Left ventricle myocardium inferior (tissue), 1 donor: ENCODE results near the gene ADORA1. TPM values are rescaled to one million over a fixed set of nuclear protein-coding genes. Genes with fewer than 3 reads are reported as not detected.

ENCODE experiments used
- DNase-seq: peaks from one replicate; pipeline ENCODE4 v3.0.0-alpha.2; 2020
- H3K27ac ChIP-seq: fragments of 200-600 bp; replicated peaks from 2 replicates; pipeline ENCODE4 v1.8.0; 2021
- H3K27me3 ChIP-seq: fragments of 200-600 bp; 2 replicates; pipeline ENCODE4 v1.8.0; 2021; ENCODE audit warnings: low read depth
- H3K36me3 ChIP-seq: fragments of 200-600 bp; 2 replicates; pipeline ENCODE4 v1.8.0; 2021
- H3K4me1 ChIP-seq: fragments of 200-600 bp; 2 replicates; pipeline ENCODE4 v1.8.0; 2021
- H3K4me3 ChIP-seq: fragments of 200-600 bp; 2 replicates; pipeline ENCODE4 v1.8.0; 2021; ENCODE audit warnings: mild to moderate bottlenecking, moderate library complexity
- H3K9me3 ChIP-seq: fragments of 200-600 bp; replicated peaks from 2 replicates; pipeline ENCODE4 v1.8.0; 2021
- intact Hi-C: fragments of 100-400 bp; cut with micrococcal nuclease; formaldehyde crosslinking; loops from one replicate; pipeline ENCODE4 v1.11.0; 2022
- total RNA-seq: library from RNA; stranded (reverse); fragmentation: NEBNext Ultra II Directional; extraction: Animal tissue kit (Norgen Biotek cat#: 25700); gene quantifications from one replicate; pipeline ENCODE4 v1.2.1, GENCODE V29; 2021
- TF ChIP-seq, protein P1 (sequence below): fragments of 200-600 bp; IDR thresholded peaks from 2 replicates; pipeline ENCODE4 v1.8.0; 2021; ENCODE audit warnings: antibody characterized with exemption, mild to moderate bottlenecking, borderline replicate concordance
- donor health status: DM: no; HTN: yes; CAD: no; lungs with severe emphysema.

The ADORA1 gene
- total RNA-seq, 1 donor from 2014 or later = 16.4 TPM

DNA sequence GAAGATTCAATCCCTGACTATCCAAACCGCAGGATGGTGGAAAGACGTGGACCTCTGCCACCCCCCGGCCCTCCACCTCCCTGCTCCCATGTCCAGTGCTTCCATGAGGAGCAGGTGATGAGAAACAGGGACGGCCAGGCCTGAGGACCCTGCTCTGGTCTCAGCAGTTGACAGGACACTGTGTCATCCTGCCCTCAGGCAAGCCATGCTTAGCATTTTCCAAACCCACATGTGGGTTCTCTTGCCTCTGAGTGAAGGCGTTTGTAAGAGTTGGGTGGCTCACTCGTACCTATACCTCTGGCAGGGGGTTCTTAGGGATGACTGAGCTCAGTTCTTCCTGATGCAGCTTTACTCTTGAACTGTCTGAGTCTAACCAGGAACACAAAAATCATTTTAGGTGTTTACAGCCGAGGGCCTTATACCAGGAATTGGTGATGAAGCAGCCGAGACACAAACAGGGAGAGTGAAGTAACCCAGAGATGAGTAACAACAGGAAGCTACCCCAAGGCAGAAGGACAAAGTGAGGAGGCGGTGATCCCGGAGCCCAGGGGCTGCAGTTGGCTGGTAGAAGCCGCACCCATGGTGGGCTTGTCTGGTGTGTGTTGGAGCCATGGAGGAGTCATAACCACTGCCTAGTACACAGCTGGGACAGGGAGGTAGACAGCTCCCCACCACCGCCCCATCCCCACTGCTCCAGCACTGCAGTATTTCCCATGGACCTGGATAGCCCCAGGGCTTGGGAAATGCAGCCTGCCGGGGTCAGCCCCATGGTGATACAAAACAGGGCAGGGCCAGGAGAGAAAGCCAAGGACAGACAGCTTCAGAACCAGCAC, 26.7 kb downstream of the ADORA1 start:
- H3K27me3 ChIP-seq = no peaks in the 10 kb centered on the region
- H3K27ac ChIP-seq = no peak overlapping the region
- H3K4me3 ChIP-seq = no peak overlapping the region
- H3K36me3 ChIP-seq = no peaks in the 10 kb centered on the region
- H3K4me1 ChIP-seq = peaks cover 33% of the 10 kb centered on the region
- TF ChIP-seq, protein P1, sequence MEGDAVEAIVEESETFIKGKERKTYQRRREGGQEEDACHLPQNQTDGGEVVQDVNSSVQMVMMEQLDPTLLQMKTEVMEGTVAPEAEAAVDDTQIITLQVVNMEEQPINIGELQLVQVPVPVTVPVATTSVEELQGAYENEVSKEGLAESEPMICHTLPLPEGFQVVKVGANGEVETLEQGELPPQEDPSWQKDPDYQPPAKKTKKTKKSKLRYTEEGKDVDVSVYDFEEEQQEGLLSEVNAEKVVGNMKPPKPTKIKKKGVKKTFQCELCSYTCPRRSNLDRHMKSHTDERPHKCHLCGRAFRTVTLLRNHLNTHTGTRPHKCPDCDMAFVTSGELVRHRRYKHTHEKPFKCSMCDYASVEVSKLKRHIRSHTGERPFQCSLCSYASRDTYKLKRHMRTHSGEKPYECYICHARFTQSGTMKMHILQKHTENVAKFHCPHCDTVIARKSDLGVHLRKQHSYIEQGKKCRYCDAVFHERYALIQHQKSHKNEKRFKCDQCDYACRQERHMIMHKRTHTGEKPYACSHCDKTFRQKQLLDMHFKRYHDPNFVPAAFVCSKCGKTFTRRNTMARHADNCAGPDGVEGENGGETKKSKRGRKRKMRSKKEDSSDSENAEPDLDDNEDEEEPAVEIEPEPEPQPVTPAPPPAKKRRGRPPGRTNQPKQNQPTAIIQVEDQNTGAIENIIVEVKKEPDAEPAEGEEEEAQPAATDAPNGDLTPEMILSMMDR = no peak
- intact Hi-C loops = no loop called here
- no peak for DNase-seq
- H3K9me3 ChIP-seq = no peaks in the 10 kb centered on the region

DNA sequence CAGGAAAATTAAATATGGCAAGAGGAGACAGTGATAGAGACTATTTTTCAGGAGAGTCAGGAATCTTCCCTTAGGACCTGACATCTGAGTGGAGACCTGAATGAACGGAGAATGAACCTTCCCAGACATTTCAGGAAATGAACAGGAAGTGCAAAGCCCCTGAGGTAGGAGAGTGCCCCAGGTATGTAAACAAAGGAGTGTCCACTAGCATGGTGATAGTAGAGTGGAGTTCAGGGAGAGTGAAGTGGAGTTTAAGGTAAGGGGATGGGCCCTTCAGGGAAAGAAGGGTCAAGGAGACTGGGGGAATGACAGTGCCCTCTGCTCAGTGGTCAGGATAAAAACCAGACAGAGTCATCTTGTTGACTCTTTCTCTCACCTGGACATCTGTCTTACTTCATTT, 28.8 kb downstream of the ADORA1 start:
- TF ChIP-seq, protein P1 = no peak
- H3K4me3 ChIP-seq = no peak overlapping the region
- H3K9me3 ChIP-seq = no peaks in the 10 kb centered on the region
- H3K4me1 ChIP-seq = peaks cover 27% of the 10 kb centered on the region
- H3K36me3 ChIP-seq = no peaks in the 10 kb centered on the region
- DNase-seq = no peak
- no peaks in the 10 kb centered on the region for H3K27me3 ChIP-seq
- intact Hi-C loops = no loop called here
- no peak overlapping the region for H3K27ac ChIP-seq

DNA sequence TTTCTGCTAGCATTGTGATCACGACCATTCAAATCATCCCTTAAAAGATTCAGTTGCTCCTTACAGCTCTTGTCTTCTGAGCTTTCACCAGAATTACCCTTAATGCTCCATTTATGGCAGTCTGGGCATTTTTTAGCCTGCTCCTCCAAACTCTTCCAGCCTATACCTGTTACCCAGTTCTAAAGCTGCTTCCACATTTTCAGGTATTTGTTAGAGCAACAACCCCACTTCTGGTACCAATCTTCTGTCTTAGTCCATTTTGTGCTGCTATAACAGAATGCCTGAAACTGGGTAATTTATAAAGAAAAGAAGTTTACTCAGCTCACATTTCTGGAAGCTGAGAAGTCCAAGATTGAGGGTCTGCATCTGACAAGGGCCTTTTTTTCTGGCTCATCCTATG, 30.9 kb downstream of the ADORA1 start:
- H3K9me3 ChIP-seq = no peaks in the 10 kb centered on the region
- no peak for DNase-seq
- H3K4me1 ChIP-seq = peaks cover 25% of the 10 kb centered on the region
- H3K27ac ChIP-seq = no peak overlapping the region
- intact Hi-C loops = no loop called here
- TF ChIP-seq, protein P1 = no peak
- no peaks in the 10 kb centered on the region for H3K27me3 ChIP-seq
- no peak overlapping the region for H3K4me3 ChIP-seq
- no peaks in the 10 kb centered on the region for H3K36me3 ChIP-seq

DNA sequence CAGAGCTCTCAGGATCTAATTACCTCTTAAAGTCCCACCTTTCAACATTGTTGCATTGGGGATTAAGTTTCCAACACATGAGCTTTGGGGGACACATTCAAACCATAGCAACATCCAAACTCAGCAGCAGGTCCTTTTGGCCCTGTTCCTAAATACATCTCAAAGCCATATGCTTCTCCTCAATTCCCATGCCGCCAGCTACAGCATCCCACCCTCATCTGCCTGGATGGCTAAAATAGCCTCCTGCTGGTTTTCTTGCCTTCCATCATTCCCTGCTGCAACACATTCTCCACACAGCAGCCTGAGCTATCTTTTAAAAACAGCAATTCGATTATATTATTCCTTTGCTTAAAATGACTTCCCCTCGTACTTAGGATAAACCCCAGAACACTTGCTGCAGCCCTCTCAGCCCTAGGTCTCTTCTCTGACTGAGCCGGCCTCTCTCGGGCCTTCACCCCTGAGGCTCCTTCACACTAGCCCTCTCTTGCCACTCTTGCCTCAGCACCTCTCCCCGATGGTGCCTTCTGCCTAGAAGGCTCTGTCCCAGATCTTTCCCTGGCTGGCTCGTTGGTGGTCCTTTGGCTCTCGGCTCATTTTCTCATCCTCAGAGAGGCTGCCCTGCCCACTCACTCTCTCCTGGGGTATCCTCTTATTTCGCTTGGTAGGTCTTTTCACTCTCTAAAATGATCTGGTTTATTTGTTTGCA, 31.6 kb downstream of the ADORA1 start:
- H3K27ac ChIP-seq = no peak overlapping the region
- intact Hi-C loops = no loop called here

DNA sequence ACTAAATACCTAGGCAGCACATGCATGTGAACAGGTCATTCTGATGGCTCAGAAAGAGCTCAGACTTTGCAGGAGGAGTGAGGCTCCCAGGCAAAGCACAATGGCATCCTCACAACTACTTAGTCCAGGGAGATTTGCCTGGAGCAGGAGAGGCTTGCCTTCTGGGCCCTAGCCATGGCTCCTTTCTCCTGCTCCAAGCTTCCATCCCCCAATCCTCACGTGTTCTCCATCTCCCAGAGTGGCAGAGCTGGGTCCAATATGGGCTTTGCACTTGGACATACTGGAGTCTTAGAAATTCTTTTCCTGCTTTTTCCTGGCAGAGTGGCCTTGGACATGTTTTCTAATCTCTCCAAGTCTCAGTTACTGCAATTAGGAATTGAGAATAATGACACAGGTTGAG, 32.3 kb downstream of the ADORA1 start:
- Histone ChIP-seq H3K27me3 (no peaks in the 10 kb centered on the region), H3K4me1 (peaks cover 17% of the 10 kb centered on the region), H3K9me3 (no peaks in the 10 kb centered on the region), H3K36me3 (no peaks in the 10 kb centered on the region), H3K4me3 (no peak overlapping the region), H3K27ac (no peak overlapping the region)
- intact Hi-C loops = no loop called here
- no peak for DNase-seq
- TF ChIP-seq, protein P1 = no peak

More for the DNA sequence above, 31.6 kb downstream of the ADORA1 start:
- TF ChIP-seq, protein P1 = no peak
- peaks cover 18% of the 10 kb centered on the region for H3K4me1 ChIP-seq
- no peaks in the 10 kb centered on the region for H3K36me3 ChIP-seq
- H3K27me3 ChIP-seq = no peaks in the 10 kb centered on the region
- H3K4me3 ChIP-seq = no peak overlapping the region
- no peaks in the 10 kb centered on the region for H3K9me3 ChIP-seq
- no peak for DNase-seq
